ENCODE data around the gene PARK7. TPM values are rescaled to one million over a fixed set of nuclear protein-coding genes. Genes with fewer than 3 reads are reported as not detected.
"Not testable (repeated sequence)": the region's sequence is repeated elsewhere in the genome, so short reads cannot be mapped to it uniquely, and the experiment has no call there.

The PARK7 gene
- polyA plus RNA-seq (2014; cell fraction: cytosol; rRNA removed) = 234 and 246 TPM in 2 replicates
- 137 and 147 TPM in 2 replicates for polyA plus RNA-seq (2014; cell fraction: nucleus; rRNA removed)

DNA sequence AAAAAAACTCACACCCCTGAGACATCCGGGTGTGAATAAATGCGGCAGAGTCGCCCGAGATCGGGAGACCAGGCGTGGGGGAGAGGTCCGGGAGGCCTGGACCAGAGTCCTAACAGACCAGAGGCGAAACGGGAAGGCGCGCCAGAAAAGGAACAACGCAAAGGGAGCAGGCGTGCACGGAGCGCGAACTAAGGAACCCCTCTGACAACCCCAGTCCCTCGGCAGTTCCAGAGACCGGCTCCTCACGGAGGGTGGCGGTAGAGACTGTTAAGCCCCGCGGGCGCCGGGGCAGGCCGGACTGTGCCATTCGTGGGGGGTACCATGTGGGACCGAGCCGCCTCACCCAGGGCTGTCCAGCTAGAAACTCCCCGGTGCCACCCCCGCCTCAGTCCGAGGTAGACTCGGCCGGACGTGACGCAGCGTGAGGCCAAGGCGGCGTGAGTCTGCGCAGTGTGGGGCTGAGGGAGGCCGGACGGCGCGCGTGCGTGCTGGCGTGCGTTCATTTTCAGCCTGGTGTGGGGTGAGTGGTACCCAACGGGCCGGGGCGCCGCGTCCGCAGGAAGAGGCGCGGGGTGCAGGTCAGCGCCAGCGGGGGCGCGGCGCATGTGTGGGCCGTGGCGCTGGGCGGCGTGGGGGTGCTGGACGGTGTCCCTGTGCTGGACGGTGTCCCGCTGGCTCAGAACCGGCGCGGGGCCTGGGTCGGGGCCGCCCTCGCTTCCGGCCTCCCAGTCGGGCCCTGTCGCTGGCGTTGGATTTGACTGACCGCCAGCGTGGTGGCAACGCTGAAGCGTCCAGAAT is at the start of gene PARK7:
Gene PARK7, plus strand, starts transcription at position 496 of the 798 bp plus-strand sequence. CDS start 1,075 bp downstream, outside the sequence.
- DNase-seq (ENCODE audit: low spot score) = peak; percentile 97

- DNase-seq (ENCODE audit: low spot score) = no peak
These were observed 49.4 kb upstream of the PARK7 start for GRCh38 chr1:7912145-7912544.

- no peak for DNase-seq (ENCODE audit: low spot score)
These were observed 48.6 kb upstream of the PARK7 start for GRCh38 chr1:7912743-7913557.

DNA sequence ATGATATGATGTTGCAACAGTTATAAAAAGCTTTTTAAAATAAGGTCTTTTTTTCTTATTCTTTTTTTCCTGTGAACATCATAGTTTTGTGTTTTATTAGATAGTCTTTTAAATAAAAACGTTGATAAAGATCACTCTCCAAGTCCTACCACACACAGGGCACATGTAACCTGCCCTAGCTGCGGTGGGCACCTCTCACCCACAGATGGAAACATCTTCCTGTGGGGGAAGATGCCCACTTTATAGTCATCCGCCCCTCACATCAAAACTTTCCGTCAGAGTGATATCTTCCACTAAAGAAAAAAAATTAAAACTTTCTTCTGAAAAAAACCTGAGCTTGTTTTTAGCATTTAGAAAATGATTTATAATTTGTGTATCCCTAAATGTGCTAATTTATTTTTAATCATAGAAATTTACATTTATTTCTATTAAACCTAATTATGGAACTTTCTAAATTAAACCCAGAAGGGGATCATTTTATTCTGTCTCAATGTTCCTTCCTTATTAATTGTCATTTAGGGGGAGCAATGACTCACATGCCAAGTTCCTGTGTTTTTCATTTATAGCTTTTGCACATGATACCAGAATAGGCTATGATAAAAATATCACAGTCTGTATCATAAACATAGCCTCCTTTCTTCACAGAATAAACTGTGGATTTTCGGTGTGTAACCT is 45.5 kb upstream of the PARK7 start:
- no peak for DNase-seq (ENCODE audit: low spot score)

DNA sequence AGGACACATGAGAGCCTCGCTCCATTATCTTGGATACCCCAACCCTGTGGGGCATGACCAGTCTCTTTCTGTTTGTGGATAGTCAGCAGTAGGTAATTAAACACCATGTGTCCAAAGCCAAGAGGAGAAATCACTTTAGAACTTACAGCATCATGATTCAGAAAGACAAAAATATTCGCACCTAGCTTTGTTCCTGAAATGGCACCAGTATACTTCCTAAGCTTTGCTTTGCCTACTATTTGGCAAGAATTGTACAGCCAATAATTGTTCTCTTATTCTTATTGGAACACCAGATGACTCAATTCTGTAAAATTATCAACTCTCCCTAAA is 45.0 kb upstream of the PARK7 start:
- DNase-seq (ENCODE audit: low spot score) = no peak

GRCh38 chr1:7917971-7918370 is 43.5 kb upstream of the PARK7 start:
- DNase-seq (ENCODE audit: low spot score) = not testable (repeated sequence)

DNA sequence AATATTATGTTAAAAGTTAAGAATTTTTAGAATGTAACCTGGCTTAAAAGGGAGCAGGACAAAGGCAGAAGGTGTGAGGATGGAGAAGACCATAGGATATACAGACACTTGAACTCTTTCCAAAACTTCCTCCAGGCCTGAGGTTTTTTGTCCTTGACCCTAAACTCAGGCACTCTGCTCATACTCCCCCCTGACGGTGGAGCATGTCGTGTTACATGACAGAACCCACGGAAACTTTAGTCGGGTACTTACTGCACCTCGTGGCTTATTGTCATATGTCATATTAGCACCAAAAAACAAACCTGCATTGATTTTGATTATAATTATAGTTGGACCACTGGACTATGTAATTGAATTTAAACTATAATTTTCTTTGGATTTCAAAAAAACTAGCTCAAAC is 41.6 kb upstream of the PARK7 start:
- no peak for DNase-seq (ENCODE audit: low spot score)

DNA sequence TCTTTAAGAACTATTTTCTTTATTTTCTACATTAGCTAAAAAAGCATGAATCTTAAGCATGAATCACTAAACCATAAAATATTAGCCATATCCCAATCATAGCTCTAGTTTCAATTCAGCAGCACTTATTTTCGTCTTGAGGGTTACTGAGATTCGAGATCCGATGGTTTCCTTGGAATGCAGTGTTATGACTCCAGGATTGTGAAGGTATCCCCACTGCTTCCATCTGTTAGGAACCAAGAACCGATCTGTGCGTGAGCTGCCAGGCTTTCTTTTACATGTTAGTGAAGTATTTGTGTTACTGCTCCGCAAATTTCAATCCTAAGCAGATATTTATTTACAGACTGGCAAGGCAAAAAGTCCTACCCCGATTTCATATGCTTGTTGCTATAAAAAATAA is 39.7 kb upstream of the PARK7 start:
- no peak for DNase-seq (ENCODE audit: low spot score)

- no peak for DNase-seq (ENCODE audit: low spot score)
These were observed 39.2 kb upstream of the PARK7 start for GRCh38 chr1:7922301-7922700.

GRCh38 chr1:7927061-7927460 is 34.5 kb upstream of the PARK7 start:
- DNase-seq (ENCODE audit: low spot score) = not testable (repeated sequence)

- no peak for DNase-seq (ENCODE audit: low spot score)
These were observed 33.3 kb upstream of the PARK7 start for GRCh38 chr1:7928247-7928646.

DNA sequence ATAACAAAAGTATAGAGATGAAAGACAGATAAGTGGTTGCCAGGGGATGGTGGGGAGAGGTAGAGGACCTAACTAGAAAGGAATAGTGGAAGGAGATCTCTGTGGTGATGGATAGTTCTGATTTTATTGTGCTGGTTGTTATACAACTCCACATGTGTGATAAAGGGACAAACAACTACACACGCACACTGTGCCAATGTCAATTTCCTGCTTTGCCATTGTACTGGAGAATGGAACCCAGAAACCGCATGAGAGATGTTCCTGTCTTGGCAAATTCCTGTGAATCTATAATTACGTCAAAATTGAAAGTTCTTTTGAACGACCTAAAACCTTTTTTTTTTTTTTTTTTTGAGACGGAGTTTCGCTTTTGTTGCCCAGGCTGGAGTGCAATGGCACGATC is 31.9 kb upstream of the PARK7 start:
- no peak for DNase-seq (ENCODE audit: low spot score)

GRCh38 chr1:7930645-7931445 is 30.7 kb upstream of the PARK7 start:
- no peak for DNase-seq (ENCODE audit: low spot score)

GRCh38 chr1:7931446-7931812 is 30.1 kb upstream of the PARK7 start:
- DNase-seq (ENCODE audit: low spot score) = no peak

- DNase-seq (ENCODE audit: low spot score) = peak; percentile 18
These were observed 28.9 kb upstream of the PARK7 start for GRCh38 chr1:7932524-7933138.

GRCh38 chr1:7938070-7938469 is 23.4 kb upstream of the PARK7 start:
- DNase-seq (ENCODE audit: low spot score) = no peak

GRCh38 chr1:7940034-7940433 is 21.5 kb upstream of the PARK7 start:
- no peak for DNase-seq (ENCODE audit: low spot score)

DNA sequence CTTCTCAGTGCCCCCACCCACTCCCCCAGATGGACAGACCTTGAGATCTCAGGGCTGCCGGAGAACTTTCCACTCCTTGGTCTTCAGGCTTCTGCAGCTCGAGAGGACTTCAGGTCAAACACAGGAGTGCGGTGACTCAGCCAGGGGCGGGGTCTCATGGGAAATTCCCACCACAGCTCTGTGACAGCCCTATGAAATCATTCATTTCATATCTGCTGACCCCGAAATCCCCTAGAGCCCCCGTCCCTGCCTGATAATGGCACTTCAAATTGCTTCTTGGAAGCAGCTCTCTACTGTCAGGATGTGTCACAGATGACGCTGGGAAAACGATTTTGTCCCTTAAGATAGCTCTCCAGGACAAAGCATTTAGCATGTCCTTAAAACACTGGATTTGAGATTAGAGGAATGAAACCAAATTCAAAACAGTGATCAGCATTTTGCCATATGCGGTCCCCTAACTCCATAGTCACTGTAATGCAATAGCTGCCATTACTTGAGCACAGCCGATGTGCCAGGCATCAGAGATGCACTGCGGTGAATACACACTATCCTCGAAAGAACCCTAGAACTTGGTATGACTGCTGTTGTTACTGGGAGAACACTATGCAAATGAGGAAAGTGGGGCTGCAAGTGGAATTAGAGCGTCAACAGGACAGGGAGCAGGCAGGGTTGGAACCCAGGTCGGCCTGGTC is 20.6 kb upstream of the PARK7 start, which contains the start of gene TNFRSF9:
Gene TNFRSF9, minus strand, starts transcription at position 95 of the 692 bp plus-strand sequence. CDS start 845 bp downstream, outside the sequence.
- DNase-seq (ENCODE audit: low spot score) = no peak

GRCh38 chr1:7941437-7941793 is 20.1 kb upstream of the PARK7 start:
- DNase-seq (ENCODE audit: low spot score) = no peak

DNA sequence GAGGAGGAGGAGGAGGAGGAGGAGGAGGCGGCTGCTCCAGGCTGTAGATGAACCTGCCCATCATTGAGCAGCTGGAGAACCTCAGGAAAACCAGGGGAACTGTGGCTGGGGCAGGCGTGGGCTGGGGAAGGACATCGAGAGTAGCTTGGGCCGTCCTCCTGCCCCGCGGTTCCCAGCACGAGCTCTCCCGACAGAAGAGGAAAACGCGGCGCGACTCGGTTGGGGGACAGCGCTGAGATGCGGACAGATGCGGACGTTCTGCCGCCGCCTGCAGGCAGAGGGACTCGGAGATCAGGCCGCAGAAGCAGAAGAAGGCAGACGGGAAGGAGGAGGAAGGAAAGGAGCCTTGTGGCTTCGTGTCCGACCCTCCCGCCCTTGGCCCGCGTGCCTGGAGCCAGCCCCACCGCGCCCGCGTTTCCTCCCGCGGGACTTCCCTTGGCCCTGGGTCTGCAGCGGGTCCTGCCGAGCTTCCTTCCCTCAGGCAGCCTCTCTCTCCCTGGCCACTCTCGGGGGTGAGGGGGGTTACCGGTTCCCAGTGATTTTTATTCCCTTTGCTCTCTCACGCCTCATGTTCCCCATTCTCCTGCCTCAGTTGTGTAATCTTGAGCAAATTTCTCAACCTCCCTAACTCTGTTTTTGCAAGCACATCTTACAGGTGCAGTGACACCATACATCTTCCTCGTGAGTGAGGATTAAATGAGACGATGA is 19.1 kb upstream of the PARK7 start:
- peak; percentile 59 for DNase-seq (ENCODE audit: low spot score)
